Panc1 (cell line): ENCODE measurements around the gene TRERF1. TPM values are rescaled to one million over a fixed set of nuclear protein-coding genes. Genes with fewer than 3 reads are reported as not detected.
A peak's percentile ranks its signal among the peaks of the same experiment; 100 is the strongest.

Experiments used
- ATAC-seq: fragments of 200-7000 bp; cut with Tn5 transposase; 2 replicates; pipeline ENCODE4 v1.9.1; 2020; ENCODE audit warnings: mild to moderate bottlenecking, moderate library complexity
- BruUV-seq: library from RNA; stranded (reverse); fragments of 400-500 nt; replicated peaks from 2 replicates; lab custom pipeline; 2021; lab: Mats Ljungman, UMichigan
- CTCF ChIA-PET: fragments of 300-600 bp; sonication (Branson Sonifier 250); formaldehyde crosslinking; loops from one replicate; lab custom pipeline; 2022; ENCODE audit warnings: antibody characterized with exemption; lab: Charles Lee
- POLR2A ChIA-PET: fragments of 300-600 bp; sonication (Branson Sonifier 250); formaldehyde crosslinking; loops from one replicate; lab custom pipeline; 2022; ENCODE audit warnings: antibody characterized with exemption; lab: Charles Lee
- DNase-seq: peaks from one replicate; pipeline ENCODE4 v3.0.0-alpha.2; 2010; ENCODE audit warnings: low read depth, low spot score
- H3K27ac ChIP-seq: 2 replicates; pipeline ENCODE4 v1.5.1; 2011; ENCODE audit warnings: mild to moderate bottlenecking, low read length, inconsistent platforms
- H3K27me3 ChIP-seq: fragments of 200-500 bp; sonication (Bioruptor generic); 2 replicates; pipeline ENCODE4 v1.6.0; 2014; ENCODE audit warnings: low read length, inconsistent platforms; ENCODE audit not compliant: control insufficient read depth, insufficient read depth
- H3K36me3 ChIP-seq: fragments of 200-500 bp; sonication (Bioruptor generic); 2 replicates; pipeline ENCODE4 v1.5.1; 2014; ENCODE audit warnings: inconsistent platforms, mild to moderate bottlenecking, low read length, moderate library complexity; ENCODE audit not compliant: control insufficient read depth, insufficient read depth
- H3K4me1 ChIP-seq: 2 replicates; pipeline ENCODE4 v1.5.1; 2011; ENCODE audit warnings: inconsistent platforms, mild to moderate bottlenecking, low read length, moderate library complexity; ENCODE audit not compliant: control insufficient read depth, insufficient read depth
- H3K4me3 ChIP-seq, 2 experiments: 2 replicates each; pipeline ENCODE4 v1.5.1; 2011 to 2012; ENCODE audit warnings: low read depth in 2 of 2, low read length in 2 of 2, mild to moderate bottlenecking in 2 of 2, inconsistent platforms in 1 of 2, moderate library complexity in 1 of 2
- H3K9me3 ChIP-seq: fragments of 200-500 bp; sonication (Bioruptor generic); 2 replicates; pipeline ENCODE4 v1.5.1; 2014; ENCODE audit warnings: low read depth, mild to moderate bottlenecking, inconsistent platforms, low read length, moderate library complexity; ENCODE audit not compliant: control insufficient read depth, insufficient read depth
- CTCF ChIP-seq: fragments of 450-650 bp; IDR thresholded peaks from 2 replicates; pipeline ENCODE4 v1.5.1; 2017; ENCODE audit warnings: mild to moderate bottlenecking
- POLR2AphosphoS5 ChIP-seq: IDR thresholded peaks from 2 replicates; pipeline ENCODE4 v1.6.1; 2012; ENCODE audit warnings: mild to moderate bottlenecking, low read depth, low read length, moderate library complexity
- REST ChIP-seq, 2 experiments: IDR thresholded peaks; 2 replicates each; pipeline ENCODE4 v1.6.1; 2011 to 2012; ENCODE audit warnings: low read depth in 2 of 2, control low read depth in 1 of 2, low read length in 1 of 2, mild to moderate bottlenecking in 1 of 2, moderate library complexity in 1 of 2; ENCODE audit not compliant: insufficient read depth in 1 of 2
- SIN3A ChIP-seq: IDR thresholded peaks from 2 replicates; pipeline ENCODE4 v1.6.1; 2012; ENCODE audit warnings: low read depth, mild to moderate bottlenecking, low read length, moderate library complexity, borderline replicate concordance; ENCODE audit not compliant: insufficient read depth
- TCF7L2 ChIP-seq: IDR thresholded peaks from 2 replicates; pipeline ENCODE4 v1.6.1; 2011; ENCODE audit warnings: mild to moderate bottlenecking, low read depth, low read length, inconsistent platforms
- in situ Hi-C: cut with HindIII; loops from 2 replicates; pipeline ENCODE4 v1.10.0; 2016; ENCODE audit warnings: low sequenced_read_pairs, low pct_unique_long_range_greater_than_20kb
- intact Hi-C: fragments of 100-400 bp; cut with micrococcal nuclease; formaldehyde crosslinking; loops from one replicate; pipeline ENCODE4 v1.10.0; 2022; ENCODE audit not compliant: unreplicated experiment
- total RNA-seq: library from RNA; stranded (reverse); gene quantifications from one replicate; pipeline ENCODE4 v1.2.1, GENCODE V29; 2021; ENCODE audit not compliant: unreplicated experiment

Gene TRERF1
- total RNA-seq, 1 experiment from 2014 or later: 30.6 TPM

DNA sequence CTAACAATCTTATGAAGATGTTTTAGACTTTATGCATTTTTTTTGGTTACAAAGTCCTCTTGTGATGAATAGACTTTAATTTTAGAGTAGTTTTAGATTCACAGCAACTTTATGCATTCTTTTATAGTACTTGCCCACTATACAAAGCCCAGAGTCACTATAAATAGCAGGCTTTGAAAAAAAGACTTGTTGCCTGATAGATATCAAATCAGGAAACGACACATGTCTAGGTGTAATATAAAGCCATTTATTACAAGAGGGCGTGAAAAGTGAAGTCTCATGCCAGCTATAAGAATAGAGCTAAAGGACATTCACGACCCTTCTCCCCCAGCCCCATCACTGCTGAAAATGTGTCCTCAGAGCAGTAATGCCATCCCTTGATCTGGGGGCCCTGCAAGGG, 156.0 kb downstream of the TRERF1 start:
- in situ Hi-C loops: no loop called here

GRCh38 chr6:42295181-42295580, 156.5 kb downstream of the TRERF1 start:
- H3K9me3 ChIP-seq: no peaks in the 10 kb centered on the region
- peaks cover 2% of the 10 kb centered on the region; the same call in 1 of the 2 replicates for H3K36me3 ChIP-seq
- CTCF ChIA-PET: no interaction called here
- DNase-seq: no peak
- H3K27me3 ChIP-seq: no peaks in the 10 kb centered on the region
- H3K4me3 ChIP-seq: no peak overlapping the region
- in situ Hi-C loops: no loop called here
- H3K4me1 ChIP-seq: peaks cover 24% of the 10 kb centered on the region
- intact Hi-C loops: no loop called here
- ATAC-seq: no peak
- 0 out of 2 replicates have a peak overlapping the region, but pooled peaks have one; percentile 21 for H3K27ac ChIP-seq
- POLR2A ChIA-PET: no interaction called here
- no TSS peak for BruUV-seq
- no peak for TF ChIP-seq REST (IDR thresholded peaks at IDR 0.05; ENCODE audit: insufficient read depth in 1 of 2, low read depth in 2 of 2, low read length in 1 of 2)
- no peak for TF ChIP-seq TCF7L2
- no peak for TF ChIP-seq POLR2AphosphoS5
- no peak for TF ChIP-seq CTCF
- no peak for TF ChIP-seq SIN3A

More for the DNA sequence above, 156.0 kb downstream of the TRERF1 start:
- 0 out of 2 replicates have a peak overlapping the region, but pooled peaks have one; percentile 21 for H3K27ac ChIP-seq
- ChIA-PET POLR2A (no interaction called here), CTCF (no interaction called here)
- peaks cover 28% of the 10 kb centered on the region for H3K4me1 ChIP-seq
- no peak for DNase-seq
- H3K4me3 ChIP-seq: no peak overlapping the region
- no peaks in the 10 kb centered on the region for H3K27me3 ChIP-seq
- no peaks in the 10 kb centered on the region for H3K36me3 ChIP-seq
- no peaks in the 10 kb centered on the region for H3K9me3 ChIP-seq
- TF ChIP-seq REST (IDR thresholded peaks at IDR 0.05; ENCODE audit: insufficient read depth in 1 of 2, low read depth in 2 of 2, low read length in 1 of 2): no peak
- TF ChIP-seq TCF7L2: no peak
- TF ChIP-seq SIN3A: no peak
- no peak for TF ChIP-seq CTCF
- TF ChIP-seq POLR2AphosphoS5: no peak
- intact Hi-C loops: no loop called here
- BruUV-seq: no TSS peak
- ATAC-seq: no peak
